Activated CD8-positive, alpha-beta T cell treated with anti-CD3 and anti-CD28 coated beads, Interleukin-2, amount 10 ng/mL, durations not matched to agents 7 days and 5 days (primary cell): ENCODE results near the gene MKI67. TPM values are rescaled to one million over a fixed set of nuclear protein-coding genes. Genes with fewer than 3 reads are reported as not detected.

Source experiments
- ATAC-seq: fragments of 150-1000 bp; cut with Tn5 transposase; one replicate; pipeline ENCODE4 v1.10.0; 2021; ENCODE audit warnings: moderate library complexity
- CTCF ChIA-PET: fragments of 350-600 bp; sonication (Branson Sonifier 250); formaldehyde crosslinking; loops from one replicate; lab custom pipeline; 2021; ENCODE audit warnings: antibody characterized with exemption; lab: Charles Lee
- POLR2A ChIA-PET: fragments of 350-600 bp; sonication (Branson Sonifier 250); formaldehyde crosslinking; loops from one replicate; lab custom pipeline; 2021; ENCODE audit warnings: antibody characterized with exemption; lab: Charles Lee
- DNase-seq: peaks from one replicate; pipeline ENCODE4 v3.0.0-alpha.2; 2020
- H3K27ac Mint-ChIP-seq: one replicate; pipeline ENCODE4 v1.8.0; 2021; ENCODE audit warnings: mild to moderate bottlenecking, mixed read lengths
- H3K27me3 Mint-ChIP-seq: one replicate; pipeline ENCODE4 v1.8.0; 2021; ENCODE audit warnings: low read depth, mixed read lengths
- H3K36me3 Mint-ChIP-seq: one replicate; pipeline ENCODE4 v1.8.0; 2021; ENCODE audit warnings: low read depth, mixed read lengths
- H3K4me1 Mint-ChIP-seq: one replicate; pipeline ENCODE4 v1.8.0; 2021; ENCODE audit warnings: low read depth, mixed read lengths
- H3K4me3 Mint-ChIP-seq: one replicate; pipeline ENCODE4 v1.8.0; 2021; ENCODE audit warnings: mild to moderate bottlenecking, mixed read lengths
- H3K9me3 Mint-ChIP-seq: one replicate; pipeline ENCODE4 v1.8.0; 2022; ENCODE audit warnings: mixed read lengths; ENCODE audit not compliant: insufficient read depth
- total RNA-seq, 2 experiments: library from RNA; stranded (reverse); gene quantifications; one replicate each; pipeline ENCODE4 v1.2.3, GENCODE V29; 2021

The MKI67 gene
- total RNA-seq, 2 experiments from 2014 or later, result 356 to 368 TPM

DNA sequence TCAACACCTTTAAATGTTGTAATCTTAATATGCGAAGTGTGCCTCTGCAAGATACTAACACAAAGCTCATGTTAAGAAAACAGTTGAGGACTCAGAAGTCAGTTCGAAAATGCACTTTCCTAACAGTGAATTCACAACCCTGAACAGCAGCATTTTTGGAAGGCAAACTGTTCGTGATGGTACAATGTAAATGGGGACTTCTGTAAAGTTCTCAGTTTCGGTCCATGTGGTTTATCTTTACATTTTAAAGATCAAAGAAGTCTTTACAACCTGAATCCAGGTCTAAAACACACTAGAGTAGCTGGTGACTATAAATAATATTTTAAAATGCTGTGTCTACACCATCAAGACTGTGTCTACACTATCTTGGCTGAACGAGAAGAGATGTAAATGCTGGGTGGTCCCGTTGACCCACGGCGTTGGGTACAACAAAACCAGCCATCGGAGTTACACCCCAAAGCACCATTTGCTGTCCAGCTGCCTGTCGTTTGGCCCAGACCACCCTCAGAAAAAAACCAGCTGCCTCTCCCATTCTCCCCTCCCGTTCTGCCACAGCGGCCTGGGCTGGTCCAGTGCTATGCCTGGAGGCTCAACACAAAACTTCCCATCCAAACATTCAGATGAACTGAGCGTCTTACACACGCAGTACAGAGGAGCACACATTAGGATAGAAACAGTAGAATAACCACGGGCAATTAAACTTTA lies 42.9 kb downstream of the MKI67 start:
- ATAC-seq, result no peak
- ChIA-PET POLR2A (no interaction called here), CTCF (interaction anchor here (0.6 to 2.2 kb wide), 7 partner anchors 14 to 177 kb away, joined by 3 to 8 read pairs (median 3); partner anchors contain the start of gene PTPRE)
- Mint-ChIP-seq H3K27ac (no peak overlapping the region), H3K4me1 (peaks cover 6% of the 10 kb centered on the region), H3K27me3 (no peaks in the 10 kb centered on the region), H3K4me3 (no peak overlapping the region), H3K36me3 (peaks cover 20% of the 10 kb centered on the region), H3K9me3 (no peaks in the 10 kb centered on the region)
- DNase-seq, result no peak

DNA sequence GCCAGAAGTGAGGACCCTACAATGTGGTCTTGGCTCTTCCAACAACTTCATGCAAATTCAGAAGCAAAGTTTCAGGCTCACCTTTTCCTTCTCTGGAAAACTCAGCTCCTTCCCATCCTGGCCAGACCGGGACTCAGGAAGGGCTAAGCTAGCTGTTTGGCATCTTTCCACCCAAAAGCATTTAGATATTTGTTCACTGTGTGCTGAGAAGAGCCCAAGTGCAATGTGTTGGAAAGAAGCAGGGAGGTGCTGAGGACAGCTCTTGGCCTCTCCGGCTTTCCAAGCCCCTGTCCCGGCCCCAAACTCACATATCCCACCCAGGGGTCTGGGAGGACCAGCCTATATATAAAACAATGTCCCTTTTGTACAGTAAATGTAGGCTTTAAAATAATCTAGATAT lies 44.5 kb downstream of the MKI67 start:
- Mint-ChIP-seq H3K27me3 (no peaks in the 10 kb centered on the region), H3K36me3 (peaks cover 23% of the 10 kb centered on the region), H3K9me3 (no peaks in the 10 kb centered on the region), H3K4me3 (no peak overlapping the region), H3K27ac (no peak overlapping the region), H3K4me1 (no peaks in the 10 kb centered on the region)
- CTCF ChIA-PET, result interaction anchor here (1.0 to 2.0 kb wide), 6 partner anchors 12 to 70 kb away, joined by 3 to 9 read pairs (median 5); no protein-coding TSS in a partner anchor
- DNase-seq, result no peak
- ATAC-seq, result no peak
- POLR2A ChIA-PET, result no interaction called here

DNA sequence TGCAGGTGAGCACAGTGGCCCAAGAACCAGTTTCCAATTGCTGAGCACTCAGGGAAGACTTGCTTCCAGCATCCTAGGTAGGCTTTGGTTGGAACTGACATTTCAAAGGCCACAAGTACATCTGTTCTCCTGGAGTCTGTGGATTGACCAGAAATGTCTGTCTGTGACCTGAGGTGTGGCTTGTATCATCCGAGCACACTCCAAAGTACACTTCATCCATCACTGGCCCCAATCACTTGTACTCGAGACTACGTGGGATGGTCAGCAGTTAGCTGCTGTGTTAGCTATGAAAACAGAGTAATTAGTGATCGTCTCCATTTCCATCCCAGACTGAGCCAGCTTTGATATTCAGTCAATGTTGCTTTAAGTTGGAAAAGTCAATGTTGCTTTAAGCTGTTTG lies 45.0 kb downstream of the MKI67 start:
- Mint-ChIP-seq H3K27me3 (no peaks in the 10 kb centered on the region), H3K9me3 (no peaks in the 10 kb centered on the region), H3K36me3 (peaks cover 24% of the 10 kb centered on the region), H3K27ac (no peak overlapping the region), H3K4me3 (no peak overlapping the region), H3K4me1 (no peaks in the 10 kb centered on the region)
- no peak for ATAC-seq
- ChIA-PET CTCF (interaction anchor here (0.9 to 2.0 kb wide), 8 partner anchors 9 to 114 kb away, joined by 3 to 9 read pairs (median 4); no protein-coding TSS in a partner anchor), POLR2A (interaction anchor here (1.5 kb wide), 1 partner anchor 45 kb away, joined by 4 read pairs; the partner anchor contains the start of gene MKI67)
- DNase-seq, result no peak

DNA sequence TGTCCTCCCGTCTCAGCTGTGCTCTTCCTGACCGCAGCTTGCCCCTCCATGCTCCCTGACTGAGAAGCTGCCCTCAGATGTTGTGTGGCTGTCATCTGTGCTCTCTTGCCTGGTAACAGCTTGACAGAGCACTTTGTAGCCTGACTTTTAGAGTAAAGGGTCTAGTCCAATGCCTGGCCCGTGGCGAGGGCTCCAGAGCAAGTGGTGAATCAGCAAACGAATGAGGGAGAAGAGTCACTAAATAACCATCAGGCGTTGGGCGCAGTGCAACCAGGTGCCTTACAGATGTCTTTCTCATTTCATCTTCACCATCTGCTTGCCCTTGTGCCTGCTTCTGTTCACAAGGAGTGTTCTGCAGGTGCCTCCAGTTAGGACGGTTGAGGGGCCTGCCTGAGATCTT lies 45.6 kb downstream of the MKI67 start:
- ATAC-seq, result no peak
- Mint-ChIP-seq H3K4me1 (no peaks in the 10 kb centered on the region), H3K9me3 (no peaks in the 10 kb centered on the region), H3K4me3 (no peak overlapping the region), H3K36me3 (peaks cover 24% of the 10 kb centered on the region), H3K27me3 (no peaks in the 10 kb centered on the region), H3K27ac (peak overlapping the region; percentile 41)
- ChIA-PET CTCF (interaction anchor here (0.9 to 1.7 kb wide), 7 partner anchors 8 to 115 kb away, joined by 3 to 9 read pairs (median 5); no protein-coding TSS in a partner anchor), POLR2A (interaction anchor here (1.3 to 1.5 kb wide), 2 partner anchors 39 to 45 kb away, joined by 3 to 4 read pairs; partner anchors contain the start of gene MKI67)
- DNase-seq, result no peak

DNA sequence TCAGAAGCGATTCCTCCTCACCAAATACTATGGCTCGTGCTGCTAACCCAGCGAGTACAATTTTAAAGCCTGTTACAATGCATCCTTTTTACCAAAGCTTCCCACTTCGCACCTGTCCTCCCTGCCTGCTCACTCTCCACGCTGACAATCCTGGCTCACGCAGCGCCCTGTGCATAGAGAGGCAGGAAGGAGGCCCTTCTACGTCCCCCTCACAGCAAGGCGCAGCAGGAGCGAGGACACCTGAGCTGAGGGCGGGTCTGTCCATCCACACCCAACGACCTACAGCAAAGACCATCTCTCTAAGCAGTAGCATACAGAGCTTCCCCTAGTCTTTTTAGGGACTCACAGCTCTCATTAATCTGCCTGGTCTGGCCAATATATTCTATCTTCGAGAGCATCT lies 46.0 kb downstream of the MKI67 start:
- H3K36me3 Mint-ChIP-seq, result peaks cover 26% of the 10 kb centered on the region
- ATAC-seq (no peak), DNase-seq (no peak)
- H3K27ac Mint-ChIP-seq, result no peak overlapping the region
- CTCF ChIA-PET, result interaction anchor here (0.9 to 1.6 kb wide), 6 partner anchors 11 to 115 kb away, joined by 3 to 6 read pairs (median 5); no protein-coding TSS in a partner anchor
- no peaks in the 10 kb centered on the region for H3K27me3 Mint-ChIP-seq
- H3K4me3 Mint-ChIP-seq, result no peak overlapping the region
- POLR2A ChIA-PET, result interaction anchor here (1.3 to 1.5 kb wide), 2 partner anchors 39 to 46 kb away, joined by 3 to 4 read pairs; partner anchors contain the start of gene MKI67
- H3K4me1 Mint-ChIP-seq, result no peaks in the 10 kb centered on the region
- H3K9me3 Mint-ChIP-seq, result no peaks in the 10 kb centered on the region

DNA sequence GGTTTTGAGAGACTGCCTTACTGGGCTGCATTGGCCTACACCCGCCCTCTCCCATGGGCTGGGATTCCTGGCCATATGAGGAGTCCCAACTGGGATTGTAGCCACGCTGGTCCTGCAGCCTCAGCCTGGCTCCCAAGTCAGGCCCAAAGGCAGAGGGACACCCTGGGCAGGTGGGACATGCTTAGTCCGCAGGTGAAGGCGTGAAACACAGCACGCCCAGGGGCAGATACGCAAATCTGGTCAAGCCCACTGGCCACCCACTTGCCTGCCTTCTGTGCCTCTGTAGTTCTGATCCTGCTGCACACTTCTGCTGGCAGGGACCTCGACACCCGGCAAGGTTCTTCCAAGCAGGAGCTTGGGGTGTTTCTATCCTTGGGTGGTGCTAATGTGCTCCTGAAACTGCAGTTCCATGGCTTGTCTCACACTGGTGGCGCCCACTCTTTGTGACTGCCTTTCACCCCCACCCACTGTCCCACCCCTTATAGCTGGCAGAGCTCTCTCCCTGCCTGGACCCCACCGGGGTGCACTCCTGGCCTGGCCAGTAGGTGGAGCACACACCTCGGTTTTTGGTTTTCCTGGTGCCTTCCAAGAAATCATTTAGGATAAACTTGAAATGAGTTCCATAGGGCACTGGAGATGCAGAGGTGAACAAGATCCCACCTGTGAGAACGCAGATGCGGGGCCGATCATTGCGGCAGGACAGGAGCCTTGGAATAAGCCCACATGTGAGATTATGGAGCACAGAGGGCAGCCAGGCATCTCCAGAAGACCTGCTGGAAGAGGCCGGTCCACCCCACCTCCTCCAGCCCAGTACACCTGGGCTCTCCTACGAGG lies 47.9 kb downstream of the MKI67 start:
- Mint-ChIP-seq H3K4me1 (peaks cover 14% of the 10 kb centered on the region), H3K4me3 (no peak overlapping the region), H3K27ac (no peak overlapping the region), H3K36me3 (peaks cover 39% of the 10 kb centered on the region), H3K9me3 (no peaks in the 10 kb centered on the region), H3K27me3 (no peaks in the 10 kb centered on the region)
- peak; percentile 54 for DNase-seq
- POLR2A ChIA-PET, result interaction anchor here (0.8 kb wide), 1 partner anchor 47 kb away, joined by 3 read pairs; no protein-coding TSS in a partner anchor
- ATAC-seq, result peak; percentile 80
- CTCF ChIA-PET, result interaction anchor here (0.6 to 1.9 kb wide), 16 partner anchors 9 to 115 kb away, joined by 3 to 9 read pairs (median 5); no protein-coding TSS in a partner anchor

DNA sequence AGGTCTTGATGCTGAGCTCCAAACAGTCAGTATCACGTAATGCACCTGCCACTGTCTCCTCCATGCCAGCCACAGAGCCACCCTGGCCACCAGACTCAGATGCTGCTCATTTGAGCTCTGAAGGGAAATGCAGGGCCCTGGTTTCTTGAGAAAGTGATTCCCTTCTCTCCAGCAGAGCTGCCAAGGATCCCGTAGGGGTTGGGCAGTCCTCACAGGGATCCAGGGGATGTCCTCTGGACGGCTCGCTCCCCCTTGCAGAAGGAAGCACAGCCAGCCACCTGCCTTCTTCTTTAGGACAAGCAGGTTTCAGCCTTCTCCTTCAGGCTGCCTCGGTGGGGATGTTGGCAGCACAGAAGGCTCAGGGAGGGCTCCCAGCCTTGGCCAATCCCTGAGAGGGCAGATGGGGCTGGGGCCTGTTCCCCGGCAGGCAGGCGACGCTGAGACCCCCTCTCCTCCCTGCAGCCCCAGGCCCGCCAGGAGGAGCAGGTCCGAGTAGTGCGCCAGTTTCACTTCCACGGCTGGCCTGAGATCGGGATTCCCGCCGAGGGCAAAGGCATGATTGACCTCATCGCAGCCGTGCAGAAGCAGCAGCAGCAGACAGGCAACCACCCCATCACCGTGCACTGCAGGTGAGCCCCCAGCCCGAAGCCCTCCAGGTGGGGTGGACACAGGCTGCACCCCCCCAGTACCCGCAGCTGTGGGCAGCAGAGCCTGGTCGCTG lies 48.9 kb downstream of the MKI67 start:
- no peaks in the 10 kb centered on the region for H3K27me3 Mint-ChIP-seq
- no peak for ATAC-seq
- H3K36me3 Mint-ChIP-seq, result peaks cover 48% of the 10 kb centered on the region
- H3K4me3 Mint-ChIP-seq, result no peak overlapping the region
- no peak overlapping the region for H3K27ac Mint-ChIP-seq
- H3K4me1 Mint-ChIP-seq, result peaks cover 22% of the 10 kb centered on the region
- POLR2A ChIA-PET, result no interaction called here
- DNase-seq, result no peak
- CTCF ChIA-PET, result interaction anchor here (0.6 to 9.1 kb wide), 7 partner anchors 14 to 74 kb away, joined by 3 to 181 read pairs (median 5); no protein-coding TSS in a partner anchor
- H3K9me3 Mint-ChIP-seq, result no peaks in the 10 kb centered on the region

DNA sequence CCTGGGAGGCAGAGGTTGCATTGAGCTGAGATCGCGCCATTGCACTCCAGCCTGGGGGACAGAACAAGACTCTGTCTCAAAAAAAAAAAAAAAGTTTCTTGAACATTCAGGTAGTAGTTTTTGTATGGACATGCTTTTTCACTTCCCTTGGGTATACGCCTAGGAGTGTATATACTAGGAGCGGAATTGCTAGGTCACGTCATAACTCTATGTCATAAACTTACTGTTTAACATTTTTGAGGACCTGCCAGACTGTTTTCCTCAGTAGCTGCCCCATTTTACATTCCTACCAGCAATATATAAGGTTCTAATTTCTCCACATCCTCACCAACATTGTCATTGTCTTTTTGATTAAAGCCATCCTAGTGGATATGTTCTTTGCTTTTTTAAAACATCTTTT lies 51.6 kb downstream of the MKI67 start:
- Mint-ChIP-seq H3K27me3 (no peaks in the 10 kb centered on the region), H3K4me1 (peaks cover 24% of the 10 kb centered on the region), H3K36me3 (peaks cover 60% of the 10 kb centered on the region), H3K27ac (no peak overlapping the region), H3K4me3 (no peak overlapping the region), H3K9me3 (no peaks in the 10 kb centered on the region)
- no peak for ATAC-seq
- ChIA-PET POLR2A (interaction anchor here (0.7 kb wide), 1 partner anchor 83 kb away, joined by 3 read pairs; no protein-coding TSS in a partner anchor), CTCF (interaction anchor here (1.2 to 9.1 kb wide), 2 partner anchors 26 to 40 kb away, joined by 3 to 181 read pairs; no protein-coding TSS in a partner anchor)
- DNase-seq, result no peak

DNA sequence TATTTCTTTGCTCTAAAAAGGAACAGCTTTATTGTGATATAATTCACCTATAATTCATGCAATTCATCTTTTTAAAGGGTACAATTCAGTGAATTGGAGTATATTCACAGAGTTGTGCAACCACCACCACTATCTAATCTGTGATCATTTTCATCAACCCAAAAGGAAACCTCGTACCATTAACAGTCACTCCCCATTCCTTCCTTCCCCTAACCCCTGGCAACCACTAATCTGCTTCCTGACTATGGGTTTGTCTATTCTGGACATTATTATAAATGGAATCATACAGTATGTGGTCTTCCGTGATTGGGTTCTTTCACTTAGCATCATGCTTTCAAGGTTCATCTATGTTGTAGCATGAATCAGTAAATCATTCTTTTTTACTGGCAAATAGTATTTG lies 52.3 kb downstream of the MKI67 start:
- Mint-ChIP-seq H3K4me1 (peaks cover 25% of the 10 kb centered on the region), H3K27ac (peak overlapping the region; percentile 9), H3K27me3 (no peaks in the 10 kb centered on the region), H3K9me3 (no peaks in the 10 kb centered on the region), H3K36me3 (peaks cover 56% of the 10 kb centered on the region), H3K4me3 (no peak overlapping the region)
- DNase-seq (no peak), ATAC-seq (no peak)
- ChIA-PET POLR2A (interaction anchor here (0.5 to 0.7 kb wide), 2 partner anchors 83 to 1898 kb away, joined by 3 read pairs; no protein-coding TSS in a partner anchor), CTCF (interaction anchor here (0.8 to 9.1 kb wide), 4 partner anchors 16 to 75 kb away, joined by 3 to 181 read pairs (median 3); no protein-coding TSS in a partner anchor)

DNA sequence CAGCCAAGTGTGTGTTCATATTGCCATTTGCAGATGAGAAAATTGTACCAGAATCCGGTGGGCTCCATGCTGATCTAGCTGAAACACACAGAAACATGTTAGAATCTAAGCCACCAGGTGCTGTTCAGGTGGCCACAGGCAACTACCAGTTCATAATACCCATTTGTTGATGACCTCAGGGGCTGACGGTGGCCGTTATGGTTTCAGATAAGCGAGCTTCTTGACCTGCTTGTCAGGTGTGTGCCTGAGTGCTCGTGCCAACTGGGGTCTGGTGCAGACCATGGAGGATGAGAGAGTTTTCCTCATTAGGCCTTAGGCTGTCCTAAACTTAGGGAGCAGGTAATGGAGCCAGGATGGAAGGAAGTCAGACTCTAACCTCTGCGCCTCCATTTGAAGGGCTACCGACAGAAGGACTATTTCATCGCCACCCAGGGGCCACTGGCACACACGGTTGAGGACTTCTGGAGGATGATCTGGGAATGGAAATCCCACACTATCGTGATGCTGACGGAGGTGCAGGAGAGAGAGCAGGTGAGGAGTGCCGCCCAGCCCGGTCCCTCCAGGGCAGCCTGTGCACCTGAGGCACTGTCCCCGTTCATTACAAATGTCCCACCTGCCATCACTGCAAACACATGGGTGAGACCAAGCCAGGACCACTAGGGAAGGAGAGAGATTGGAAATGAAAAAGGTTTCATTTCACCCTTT lies 53.1 kb downstream of the MKI67 start:
- peaks cover 25% of the 10 kb centered on the region for H3K4me1 Mint-ChIP-seq
- no peak overlapping the region for H3K4me3 Mint-ChIP-seq
- ATAC-seq (no peak), DNase-seq (no peak)
- H3K36me3 Mint-ChIP-seq, result peaks cover 58% of the 10 kb centered on the region
- H3K27me3 Mint-ChIP-seq, result no peaks in the 10 kb centered on the region
- peak overlapping the region; percentile 9 for H3K27ac Mint-ChIP-seq
- CTCF ChIA-PET, result interaction anchor here (0.8 to 9.1 kb wide), 6 partner anchors 8 to 76 kb away, joined by 3 to 181 read pairs (median 3); no protein-coding TSS in a partner anchor
- POLR2A ChIA-PET, result interaction anchor here (0.5 to 0.6 kb wide), 2 partner anchors 78 to 1899 kb away, joined by 3 to 4 read pairs; no protein-coding TSS in a partner anchor
- H3K9me3 Mint-ChIP-seq, result no peaks in the 10 kb centered on the region
